Left cardiac atrium (tissue), 4 donors: Measurements from ENCODE around the gene MAPKAPK2. TPM values are rescaled to one million over a fixed set of nuclear protein-coding genes. Genes with fewer than 3 reads are reported as not detected.
A peak's percentile ranks its signal among the peaks of the same experiment; 100 is the strongest.

ENCODE experiments used
- ATAC-seq, 2 donors: fragments of 200-7000 bp; cut with Tn5 transposase; one replicate each; pipeline ENCODE4 v1.9.1; 2020; ENCODE audit warnings: mild to moderate bottlenecking in 2 of 2, moderate library complexity in 2 of 2
- DNase-seq: peaks from one replicate; pipeline ENCODE4 v3.0.0-alpha.2; 2020
- intact Hi-C, 2 donors: fragments of 100-400 bp; cut with DNase I; formaldehyde crosslinking; loops; one replicate each; pipeline versions ENCODE4 v1.14.1 to v1.15.1; 2022 to 2023
- total RNA-seq, 2 donors: library from RNA; stranded (reverse); fragmentation: NEBNext Ultra II Directional; extraction: Animal tissue kit (Norgen Biotek cat#: 25700); gene quantifications; one replicate each; pipeline ENCODE4 v1.2.1, GENCODE V29; 2021
- donor health status: DM: no; HTN: yes; CAD: no.
- donor health status: DM: no; HTN: yes; CAD: no; lungs with severe emphysema.
- donor health status: DM: yes; HTN: yes; CAD: no.
- donor health status: Dilated cardiomyopathy.

MAPKAPK2 gene
- total RNA-seq, 2 donors from 2014 or later = 154 to 219 TPM

DNA sequence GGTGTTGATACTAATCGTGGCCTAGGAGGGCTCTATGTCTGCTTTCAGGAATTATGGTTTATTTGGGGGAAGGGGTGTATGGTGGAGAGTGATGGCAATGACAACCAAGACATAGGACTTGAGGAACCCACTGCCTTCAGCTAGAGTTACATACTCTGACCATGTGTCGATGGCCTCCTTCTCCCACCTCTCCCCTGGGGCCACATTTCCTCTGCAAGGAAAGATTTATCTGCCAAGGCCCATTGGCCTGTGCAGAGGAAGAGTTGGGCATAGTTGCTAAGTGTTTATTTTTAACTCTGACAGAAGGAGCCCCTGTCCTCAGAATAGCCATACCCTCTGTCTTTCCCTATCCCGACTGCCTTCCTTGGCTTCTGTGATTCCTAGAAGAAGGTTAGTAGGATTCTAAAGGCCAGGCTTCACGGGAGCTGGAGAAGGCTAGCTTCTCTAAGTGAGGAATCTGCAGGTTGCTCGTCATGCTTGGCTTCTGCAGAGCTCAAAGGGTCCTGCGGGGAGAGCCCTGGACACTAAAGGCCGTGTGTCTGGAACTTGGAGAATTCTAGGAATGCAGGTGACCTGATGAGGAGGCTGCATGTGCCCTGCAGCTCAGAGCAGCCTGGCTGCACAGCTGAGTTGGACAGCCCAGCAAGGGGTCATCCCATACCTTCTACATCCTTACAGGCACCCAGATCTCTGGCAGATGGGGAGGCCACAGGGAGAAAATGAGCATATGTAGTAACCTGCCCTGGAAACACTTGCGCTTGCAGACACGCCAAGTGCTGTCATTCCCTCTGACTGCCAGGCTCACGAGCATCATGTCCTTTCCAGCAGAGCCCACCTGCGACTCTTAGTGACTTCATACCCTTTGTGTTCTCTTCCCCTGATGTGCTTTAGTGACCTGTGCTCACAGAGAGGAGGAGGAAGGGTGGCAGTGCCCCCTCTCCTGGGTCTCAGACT lies 9.7 kb downstream of the MAPKAPK2 start:
- intact Hi-C loops = loop anchor here in 1 of 2 donors (5.0 kb wide), 1 partner anchor 37 kb away; no protein-coding TSS in a partner anchor
- peak in 1 of 2 donors; percentile 5 for ATAC-seq

DNA sequence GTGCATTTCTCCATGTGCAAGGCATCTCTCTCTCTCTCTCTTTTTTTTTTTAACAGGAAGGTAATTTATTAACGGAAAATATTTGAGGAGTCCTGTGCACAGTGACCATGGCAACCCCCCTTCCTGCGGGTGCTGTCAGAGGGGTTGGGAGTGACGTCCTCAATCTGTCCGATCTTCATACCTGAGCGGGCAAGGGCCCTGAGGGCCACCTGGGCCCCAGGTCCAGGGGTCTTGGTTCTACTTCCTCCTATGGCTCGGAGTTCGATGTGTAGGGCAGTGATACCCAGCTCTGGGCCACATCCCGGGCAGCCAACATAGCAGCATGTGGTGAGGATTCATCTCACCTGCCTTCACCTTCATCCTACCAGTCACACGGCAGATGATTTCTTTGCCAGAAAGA lies 11.0 kb downstream of the MAPKAPK2 start:
- DNase-seq (no peak), ATAC-seq (no peak)
- intact Hi-C loops = no loop called here

More for the DNA sequence above, 9.7 kb downstream of the MAPKAPK2 start:
- no peak for DNase-seq

DNA sequence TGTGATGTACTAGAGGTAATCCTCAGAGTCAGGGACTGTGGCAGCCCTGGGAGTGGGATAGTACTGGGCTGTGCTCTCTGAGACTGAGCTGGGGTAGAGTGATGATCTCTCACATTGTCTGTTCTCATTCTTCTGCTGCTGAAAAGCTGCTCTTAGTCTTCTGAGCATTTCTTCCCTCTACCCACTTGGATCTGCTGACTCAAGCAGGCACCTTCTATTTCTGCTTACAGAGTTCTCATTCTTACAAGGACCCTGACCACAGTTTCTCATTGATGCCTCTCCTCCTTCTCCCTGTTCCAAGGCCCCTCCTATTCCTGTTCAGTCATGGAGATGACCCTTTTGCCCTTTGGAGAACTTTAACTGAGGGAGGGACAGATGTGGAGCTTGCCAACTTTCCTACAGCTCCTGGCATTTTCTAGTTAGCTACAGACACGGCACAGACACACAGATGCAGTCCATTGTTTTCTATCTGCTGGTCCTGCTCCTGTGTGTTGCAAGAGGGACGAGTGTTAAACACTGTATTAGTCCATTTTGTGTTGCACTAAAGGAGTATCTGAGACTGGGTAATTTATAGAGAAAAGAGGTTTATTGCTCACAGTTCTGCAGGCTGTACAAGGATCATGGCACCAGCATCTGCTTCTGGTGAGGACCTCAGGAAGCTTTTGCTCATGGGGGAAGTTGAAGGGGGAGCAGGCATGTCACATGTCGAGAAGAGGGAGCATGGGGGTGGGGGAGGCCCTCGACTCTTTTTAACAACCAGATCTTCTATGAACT lies 12.3 kb downstream of the MAPKAPK2 start:
- no peak for ATAC-seq
- DNase-seq = no peak
- intact Hi-C loops = no loop called here

DNA sequence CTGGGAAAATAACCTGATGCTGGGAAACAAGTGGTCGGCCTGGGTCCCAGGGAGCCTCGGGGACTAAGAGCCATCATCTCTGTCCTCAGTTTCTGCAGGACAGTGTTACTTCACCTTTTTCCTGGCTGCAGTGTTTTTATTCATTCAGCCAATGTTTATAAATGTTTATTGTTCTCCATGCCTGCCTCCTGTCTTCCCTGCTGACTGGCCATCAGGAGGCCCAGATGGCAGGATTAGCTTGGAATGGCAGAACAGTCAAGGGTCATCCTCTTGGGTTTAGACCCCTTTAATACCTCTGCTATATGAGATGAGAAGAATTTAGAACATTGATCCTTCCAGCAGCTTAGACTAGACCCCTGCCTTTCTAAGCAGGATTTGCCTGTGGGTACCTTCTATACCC lies 13.3 kb downstream of the MAPKAPK2 start:
- DNase-seq (no peak), ATAC-seq (no peak)
- intact Hi-C loops = no loop called here

DNA sequence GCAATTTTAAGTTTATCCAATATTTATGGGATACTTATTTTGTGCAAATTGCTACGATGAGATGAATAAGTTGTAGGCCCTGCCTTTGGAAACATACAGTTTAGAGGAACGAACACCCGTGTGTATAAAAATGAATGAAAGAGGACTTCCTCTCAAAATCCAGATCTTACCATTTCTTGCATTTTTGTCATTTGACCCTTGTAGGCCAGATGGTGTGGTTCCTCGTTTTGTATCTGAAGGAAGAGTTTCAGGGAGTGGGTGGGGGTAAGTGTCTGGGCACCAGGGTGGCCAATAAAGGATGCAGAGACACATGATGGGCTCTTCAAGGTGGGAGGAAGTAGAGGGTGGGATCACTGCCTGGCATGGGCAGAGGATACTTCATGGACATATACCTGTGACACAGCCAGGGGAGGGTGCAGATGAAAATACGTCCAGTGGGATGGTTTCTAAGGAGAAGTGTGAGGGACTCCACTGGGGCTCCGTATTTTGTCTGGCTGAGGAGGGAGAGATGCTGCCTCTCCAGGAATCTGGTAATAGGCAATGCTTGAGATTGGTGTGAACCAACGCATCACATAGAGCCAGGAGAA lies 14.4 kb downstream of the MAPKAPK2 start:
- ATAC-seq (no peak), DNase-seq (no peak)
- intact Hi-C loops = no loop called here

GRCh38 chr1:206699626-206700025 lies 14.9 kb downstream of the MAPKAPK2 start:
- ATAC-seq = peak in 1 of 2 donors; percentile 27
- intact Hi-C loops = no loop called here
- DNase-seq = no peak

- peak in 1 of 2 donors; percentile 44 for ATAC-seq
- no peak for DNase-seq
- intact Hi-C loops = no loop called here
Measured at GRCh38 chr1:206700445-206701036, 15.8 kb downstream of the MAPKAPK2 start.

DNA sequence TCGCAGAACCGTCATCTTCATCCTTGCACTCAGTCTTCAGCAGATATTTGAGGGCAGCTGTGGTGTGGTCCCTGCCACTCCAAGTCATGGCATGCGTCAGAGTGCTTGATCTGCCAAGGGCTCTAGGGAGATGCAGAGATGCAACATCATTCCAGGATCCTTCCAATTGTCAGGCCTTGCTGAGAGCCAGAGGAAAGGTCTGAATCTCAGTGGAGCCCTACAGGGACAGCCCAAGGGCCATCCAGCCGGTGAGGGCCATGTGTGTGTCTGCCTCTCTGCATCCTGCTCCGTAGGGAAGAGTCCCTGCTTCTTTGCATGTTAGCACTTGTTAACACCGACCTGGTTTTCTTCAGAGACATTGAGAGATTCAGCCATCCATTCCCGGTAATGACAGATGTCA lies 17.6 kb downstream of the MAPKAPK2 start:
- no peak for DNase-seq
- intact Hi-C loops = no loop called here
- no peak for ATAC-seq

GRCh38 chr1:206702803-206703202 lies 18.1 kb downstream of the MAPKAPK2 start:
- intact Hi-C loops = no loop called here
- ATAC-seq (no peak), DNase-seq (no peak)

GRCh38 chr1:206703661-206704060 lies 19.0 kb downstream of the MAPKAPK2 start:
- DNase-seq (no peak), ATAC-seq (no peak)
- intact Hi-C loops = no loop called here

DNA sequence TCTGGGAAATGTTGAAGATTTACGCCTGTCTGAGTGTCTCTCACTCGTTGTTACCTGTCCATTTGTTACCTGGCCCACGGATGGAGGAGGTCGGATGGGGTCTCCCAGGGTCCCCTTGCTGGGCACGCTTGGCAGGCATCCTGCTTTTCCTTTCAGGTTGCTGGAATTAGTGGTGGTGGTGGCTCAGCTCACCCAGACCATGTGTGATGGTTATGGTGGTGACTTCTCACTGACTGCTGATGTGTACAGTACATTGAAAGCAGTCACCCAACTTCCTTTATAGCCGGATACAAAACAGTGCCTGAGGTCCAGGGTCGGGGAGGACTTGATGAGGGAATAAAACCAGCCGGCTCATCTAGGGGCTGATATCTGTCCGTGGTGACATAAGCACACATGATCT lies 19.5 kb downstream of the MAPKAPK2 start:
- ATAC-seq (no peak), DNase-seq (no peak)
- intact Hi-C loops = no loop called here

GRCh38 chr1:206705191-206705590 lies 20.5 kb downstream of the MAPKAPK2 start:
- DNase-seq = no peak
- intact Hi-C loops = no loop called here
- peak in 1 of 2 donors; percentile 50 for ATAC-seq

DNA sequence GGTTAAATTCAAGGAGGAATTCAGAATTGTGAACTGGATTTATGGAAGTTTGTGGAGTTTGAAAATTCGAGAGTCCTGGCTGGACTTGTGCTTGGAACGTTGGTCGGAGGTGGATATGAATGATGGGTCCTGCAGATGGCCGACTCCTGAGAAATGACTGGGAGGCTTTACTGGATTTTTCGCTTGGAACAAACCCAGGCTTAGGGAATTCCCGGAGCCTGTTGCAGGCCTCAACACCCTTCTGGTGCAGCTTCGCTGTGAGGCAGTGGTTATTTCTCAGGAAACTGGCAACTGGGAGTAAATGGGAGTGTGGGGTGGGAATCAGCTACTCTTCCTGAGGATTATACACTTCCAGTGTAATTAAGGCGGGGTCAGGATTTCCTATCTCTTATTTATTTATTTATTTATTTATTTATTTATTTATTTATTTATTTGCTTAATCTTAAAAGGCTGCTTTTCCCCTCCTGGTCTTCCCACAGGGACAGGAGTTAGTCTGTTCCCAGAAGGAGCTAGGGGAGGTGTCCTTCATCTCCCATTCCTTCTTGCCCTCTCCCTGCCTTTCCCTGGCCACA lies 21.1 kb downstream of the MAPKAPK2 start:
- ATAC-seq = no peak
- no peak for DNase-seq
- intact Hi-C loops = no loop called here

DNA sequence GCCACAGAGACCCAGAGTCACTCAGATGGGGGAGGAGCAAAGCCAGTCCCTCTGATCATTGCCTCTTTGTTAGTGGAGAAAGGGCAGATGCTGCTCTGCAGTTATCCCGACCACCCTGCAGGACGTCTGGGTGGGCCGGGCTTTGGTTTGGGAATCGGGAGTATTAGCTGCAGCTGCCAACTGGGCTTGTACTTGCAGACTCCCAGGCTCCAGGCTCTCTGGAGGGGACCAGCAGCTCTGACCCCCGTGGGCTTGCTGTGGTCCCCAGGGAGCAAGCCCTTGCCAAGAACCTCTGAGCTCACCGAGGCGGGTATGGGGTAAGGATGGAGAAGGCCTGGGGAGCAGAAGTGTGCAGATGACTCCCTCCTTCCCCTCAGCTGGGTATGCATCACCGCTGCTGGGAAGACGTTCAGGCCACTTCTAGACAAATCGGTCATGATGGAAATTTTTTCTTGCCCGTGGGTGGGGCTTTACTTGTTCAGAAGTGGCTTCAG lies 21.6 kb downstream of the MAPKAPK2 start:
- intact Hi-C loops = no loop called here
- ATAC-seq (peak; percentile 41 to 48), DNase-seq (peak; percentile 74)

DNA sequence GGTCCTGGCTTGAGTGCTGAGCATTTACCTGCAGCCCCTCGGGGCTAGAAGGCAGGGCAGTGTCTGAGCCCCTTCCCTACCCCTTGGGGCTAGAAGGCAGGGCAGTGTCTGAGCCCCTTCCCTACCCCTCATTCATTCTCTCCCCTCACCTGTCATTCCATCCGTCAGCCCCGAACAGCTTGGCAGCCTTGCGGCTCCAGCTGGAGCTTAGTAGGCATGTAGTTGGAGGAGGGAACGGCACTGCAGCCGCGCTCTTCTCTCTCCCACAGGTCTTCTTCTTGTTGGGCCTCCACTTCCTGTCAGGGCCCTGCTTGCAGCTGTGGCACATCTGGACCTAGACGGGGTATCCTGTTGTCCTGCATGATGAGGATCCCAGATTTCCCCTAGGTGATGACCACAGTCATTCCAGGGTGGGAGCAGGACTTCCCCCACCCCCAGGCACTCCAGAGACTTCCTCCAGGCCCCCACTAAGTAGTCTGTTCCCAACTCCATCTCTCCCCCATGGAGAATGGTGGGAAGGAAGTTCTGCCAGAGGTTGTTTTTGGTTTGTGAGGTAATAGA lies 22.2 kb downstream of the MAPKAPK2 start:
- intact Hi-C loops = no loop called here
- no peak for DNase-seq
- ATAC-seq = no peak

DNA sequence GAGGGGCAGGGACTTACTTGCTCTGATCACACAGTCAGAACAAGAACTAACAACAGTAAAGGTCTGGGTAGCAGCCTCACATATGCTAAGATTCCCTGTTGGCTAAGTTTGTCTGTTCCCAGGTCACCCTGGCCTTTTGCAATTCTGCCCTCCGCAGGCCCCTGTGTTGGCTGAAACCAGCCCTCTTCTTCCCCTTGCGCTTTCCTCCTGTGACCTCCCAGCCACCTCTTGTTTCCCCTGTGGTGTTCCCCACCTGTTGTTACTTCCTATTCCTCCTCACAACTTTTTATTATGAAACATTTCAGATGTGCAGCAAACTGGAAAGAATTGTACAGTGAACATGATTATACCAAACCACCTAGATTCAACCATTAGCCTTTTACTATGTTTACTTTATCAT lies 23.4 kb downstream of the MAPKAPK2 start:
- intact Hi-C loops = no loop called here
- ATAC-seq (no peak), DNase-seq (no peak)

DNA sequence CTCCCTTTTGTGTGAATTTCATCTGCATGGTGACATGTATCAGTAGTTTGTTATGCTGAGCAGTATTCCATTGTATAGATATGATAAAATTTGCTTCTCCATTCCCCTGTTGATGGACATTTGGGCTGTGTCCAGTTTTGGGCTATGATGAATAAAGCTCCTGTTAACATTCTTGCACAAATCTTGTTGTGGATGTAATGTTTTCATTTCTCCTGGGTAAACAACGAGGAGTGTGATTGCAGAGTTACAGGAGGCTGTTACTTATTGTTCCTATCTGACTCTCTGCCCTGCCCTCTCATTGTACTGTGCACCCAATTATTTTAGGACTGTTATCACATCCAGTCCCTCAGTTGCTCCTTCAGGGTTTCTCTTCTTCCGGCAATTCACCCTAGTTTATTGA lies 24.2 kb downstream of the MAPKAPK2 start:
- ATAC-seq = no peak
- DNase-seq = no peak
- intact Hi-C loops = no loop called here

DNA sequence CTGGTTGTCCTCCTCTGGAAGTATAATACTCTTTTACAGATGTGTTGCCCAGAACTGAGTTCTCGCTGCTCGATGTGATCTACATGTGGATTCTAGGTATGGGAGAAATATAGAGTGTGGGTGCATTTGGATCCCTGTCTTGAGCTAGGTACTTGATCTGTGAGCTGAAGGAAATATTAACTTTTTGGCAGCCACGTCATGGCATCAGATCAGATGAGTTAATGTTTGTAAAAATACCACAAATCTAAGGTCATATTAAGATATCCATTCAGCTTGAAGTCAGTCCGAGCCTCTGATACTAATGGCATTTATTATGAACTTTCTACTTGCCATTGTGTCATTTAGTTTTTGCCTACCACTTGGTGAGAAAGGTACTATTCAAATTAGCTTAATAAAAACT lies 24.6 kb downstream of the MAPKAPK2 start:
- no peak for ATAC-seq
- DNase-seq = no peak
- intact Hi-C loops = no loop called here
